GM19468 (cell line): Measurements from ENCODE around the gene SSU72.
"Not testable (repeated sequence)": the region's sequence is repeated elsewhere in the genome, so short reads cannot be mapped to it uniquely, and the experiment has no call there.

ENCODE experiments used
- ATAC-seq: cut with Tn5 transposase; IDR thresholded peaks from one replicate; pipeline ENCODE4 v1.9.1; 2021; ENCODE audit warnings: mild to moderate bottlenecking, moderate library complexity, moderate number of reproducible peaks; ENCODE audit not compliant: unreplicated experiment; ENCODE audit errors: extremely low read depth

SSU72 gene

DNA sequence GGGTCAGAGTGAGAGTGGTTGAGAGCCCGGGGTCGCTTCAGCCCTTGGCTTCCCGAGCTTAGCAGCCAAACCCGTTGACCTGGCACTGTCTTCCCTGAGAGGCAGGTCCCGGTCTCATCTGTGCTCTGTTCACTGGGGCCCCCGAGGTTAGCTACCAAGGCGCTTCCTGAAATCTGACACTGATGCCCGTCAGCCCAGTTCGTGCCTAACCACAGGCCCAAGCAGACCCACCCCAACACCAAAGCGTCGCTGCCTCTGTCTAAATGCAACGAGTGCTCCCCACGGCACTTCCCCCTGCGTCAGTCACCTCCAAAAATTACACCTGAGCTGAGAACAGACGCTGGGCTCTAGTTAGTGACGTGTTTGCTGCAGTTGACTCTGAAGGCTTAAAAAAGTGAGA is 60.3 kb downstream of the SSU72 start:
- ATAC-seq = not testable (repeated sequence)

DNA sequence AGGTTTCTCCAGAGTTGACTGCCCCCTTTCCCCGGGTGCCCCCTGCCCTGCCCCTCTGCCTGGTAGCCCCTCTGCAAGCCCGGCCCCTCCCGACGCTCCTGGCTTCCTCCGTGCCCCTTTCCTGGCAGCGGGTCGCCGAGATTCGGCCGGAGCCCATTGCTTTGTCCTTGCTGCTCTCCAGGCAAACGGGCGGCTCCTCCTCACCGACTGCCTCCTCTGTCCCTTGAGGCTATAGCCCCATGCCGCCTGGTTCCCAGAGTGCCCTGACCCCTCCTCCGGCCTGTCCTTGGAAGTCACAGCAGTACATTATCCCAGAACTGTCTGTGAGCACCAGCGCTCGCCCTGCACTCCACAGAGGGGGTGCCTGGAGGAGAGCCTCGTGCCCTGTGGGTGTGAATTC is 61.0 kb downstream of the SSU72 start:
- ATAC-seq = not testable (repeated sequence)

DNA sequence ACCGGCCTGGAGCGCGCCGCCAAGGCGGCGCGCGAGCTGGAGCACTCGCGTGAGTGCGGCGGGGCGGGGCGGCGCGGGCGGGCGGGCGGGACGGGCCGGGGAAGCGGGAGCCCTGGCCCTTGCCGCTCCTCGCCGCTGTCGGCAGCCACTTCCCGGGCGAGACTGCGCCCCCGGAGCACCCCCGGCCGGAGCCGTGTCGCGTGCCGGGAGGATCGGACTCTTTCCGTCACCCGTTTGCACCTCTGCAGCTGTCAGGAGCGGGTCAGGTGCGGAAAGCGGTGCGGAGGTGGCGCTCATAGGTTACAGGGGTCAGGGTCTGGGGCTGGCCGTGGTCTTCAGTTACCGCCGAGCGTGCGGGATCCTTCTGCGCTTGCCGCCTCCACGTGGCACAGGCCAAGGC is 62.2 kb downstream of the SSU72 start:
- not testable (repeated sequence) for ATAC-seq

DNA sequence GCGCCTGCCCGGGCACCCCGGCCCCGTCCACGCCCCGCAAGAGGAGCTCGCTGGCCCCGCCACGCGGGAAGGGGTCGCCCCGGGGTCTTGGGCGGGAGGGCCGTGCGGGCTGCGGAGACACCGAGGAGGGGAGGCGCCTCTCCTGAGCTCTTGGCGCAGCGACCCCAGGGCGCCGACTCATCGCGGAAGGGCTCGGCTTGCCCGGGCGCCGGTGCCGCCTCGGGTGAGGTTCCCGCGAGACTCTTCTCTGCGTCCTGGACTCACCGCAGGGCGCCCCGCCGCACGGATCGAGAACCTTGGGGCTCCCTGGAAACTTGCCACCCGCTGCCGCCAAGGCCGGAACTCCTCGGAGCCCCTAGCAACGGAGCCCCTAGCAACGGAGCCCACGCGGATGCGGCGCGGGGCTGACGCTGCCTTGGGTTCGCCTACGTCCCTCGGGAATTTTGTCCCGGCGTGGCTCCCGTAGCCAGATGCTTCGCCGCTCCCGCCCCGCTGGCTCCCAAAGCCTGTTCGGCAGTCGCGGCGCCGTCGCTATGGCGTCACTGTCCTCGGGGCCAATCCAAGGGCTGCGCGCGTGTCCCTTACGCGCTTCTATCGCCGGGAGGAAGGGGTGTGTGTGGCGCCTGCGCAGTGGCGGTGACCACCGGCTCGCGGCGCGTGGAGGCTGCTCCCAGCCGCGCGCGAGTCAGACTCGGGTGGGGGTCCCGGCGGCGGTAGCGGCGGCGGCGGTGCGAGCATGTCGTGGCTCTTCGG is 63.0 kb downstream of the SSU72 start, which contains the start of gene ATAD3A:
Gene ATAD3A (plus strand): TSS at position 630 of the 753 bp plus-strand sequence. CDS start 107 bp downstream, at position 737.
- ATAC-seq = peak; percentile 75

DNA sequence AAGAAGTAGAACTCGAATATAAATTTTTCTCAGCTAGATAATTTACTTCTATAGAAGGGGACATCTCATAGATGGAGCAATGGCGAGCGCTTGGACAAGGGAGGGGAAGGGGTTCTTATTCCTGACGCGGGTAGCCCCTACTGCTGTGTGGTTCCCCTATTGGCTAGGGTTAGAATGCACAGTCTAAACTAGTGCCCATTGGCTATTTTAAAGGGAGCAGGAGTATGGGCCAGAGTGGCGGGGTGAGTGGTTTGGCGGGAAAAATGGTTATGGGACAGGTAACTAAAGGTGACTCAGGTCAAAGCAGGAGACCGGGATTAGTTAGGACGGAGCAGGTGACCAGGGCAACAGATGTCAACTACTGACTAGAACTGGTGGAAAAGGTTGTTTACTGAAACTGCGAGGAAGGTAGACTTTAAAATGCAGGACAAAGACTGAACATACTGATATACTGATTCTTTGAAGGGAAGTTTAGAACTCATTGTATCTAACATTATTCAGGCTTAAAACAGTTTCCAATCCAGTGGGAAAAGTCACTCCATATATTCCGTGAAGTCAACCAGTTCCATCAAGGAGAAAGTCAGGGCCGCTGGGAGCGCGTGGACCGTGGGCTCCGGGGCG is 63.6 kb downstream of the SSU72 start:
- no peak for ATAC-seq

DNA sequence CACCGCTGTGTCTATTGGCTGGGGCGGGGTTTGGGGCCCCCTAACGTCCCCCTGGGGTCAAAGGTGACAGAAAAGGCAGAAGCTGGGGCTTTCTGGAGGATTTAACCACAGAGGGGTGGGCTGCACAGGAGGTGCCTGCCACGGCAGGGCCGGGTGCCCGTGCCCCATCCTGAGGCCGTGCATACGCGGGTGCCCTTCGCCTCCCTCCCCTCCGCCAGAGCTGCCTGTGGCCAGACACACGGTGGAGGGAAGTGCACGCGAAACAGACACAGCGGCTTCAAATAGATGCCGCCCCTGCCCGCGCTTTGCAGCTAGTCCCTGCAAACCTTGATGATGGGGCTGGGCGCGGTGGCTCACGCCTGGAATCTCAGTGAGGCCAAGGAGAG is 65.2 kb downstream of the SSU72 start:
- not testable (repeated sequence) for ATAC-seq

DNA sequence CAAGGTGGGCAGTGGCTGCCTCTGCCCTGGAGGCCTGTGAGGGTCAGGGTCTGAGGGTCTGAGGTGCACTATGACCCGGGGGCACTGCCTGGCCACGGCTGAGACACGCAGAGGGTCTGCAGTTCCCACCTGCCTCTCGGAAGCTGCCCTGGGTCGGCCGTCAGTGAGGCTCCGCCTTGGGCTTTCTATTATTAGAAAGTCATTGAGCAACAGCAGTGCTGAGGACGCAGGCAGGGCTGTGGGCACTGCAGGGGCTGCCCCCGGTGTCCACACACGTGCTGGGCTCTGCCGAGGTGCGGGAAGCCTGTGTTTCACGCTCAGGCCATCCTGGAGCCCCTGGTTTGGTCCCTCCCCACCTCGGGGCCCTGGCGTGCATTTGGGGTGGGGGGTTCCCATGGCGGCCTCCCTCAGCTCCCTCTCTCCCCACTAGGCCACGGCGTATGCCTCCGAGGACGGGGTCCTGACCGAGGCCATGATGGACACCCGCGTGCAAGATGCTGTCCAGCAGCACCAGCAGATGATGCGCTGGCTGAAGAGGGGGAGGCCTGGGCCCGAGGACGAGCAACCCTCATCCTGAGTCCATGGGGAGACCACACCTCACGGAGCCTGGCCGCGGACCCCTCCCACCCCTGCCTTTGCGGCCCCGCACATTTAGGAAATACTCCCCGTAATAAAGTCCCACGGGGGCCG is 65.7 kb downstream of the SSU72 start:
- not testable (repeated sequence) for ATAC-seq

DNA sequence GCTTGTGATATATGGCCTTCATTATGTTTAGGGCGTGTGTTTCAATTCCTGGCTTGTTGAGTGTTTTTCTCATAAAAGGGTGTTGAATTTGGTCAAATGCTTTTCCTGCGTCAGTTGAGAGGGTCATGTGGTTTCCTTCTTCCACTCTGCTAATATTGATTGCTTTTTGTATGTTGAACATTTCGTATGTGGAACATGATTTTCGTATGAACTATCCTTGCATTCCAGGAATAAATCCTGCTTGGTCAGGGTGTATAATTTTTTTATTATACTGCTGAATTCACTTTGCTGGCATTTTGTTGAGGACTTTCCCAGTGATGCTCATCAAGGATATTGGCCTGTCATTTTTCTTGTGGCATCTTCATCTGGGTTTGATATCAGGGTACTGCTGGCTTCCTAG is 67.4 kb downstream of the SSU72 start:
- no peak for ATAC-seq

DNA sequence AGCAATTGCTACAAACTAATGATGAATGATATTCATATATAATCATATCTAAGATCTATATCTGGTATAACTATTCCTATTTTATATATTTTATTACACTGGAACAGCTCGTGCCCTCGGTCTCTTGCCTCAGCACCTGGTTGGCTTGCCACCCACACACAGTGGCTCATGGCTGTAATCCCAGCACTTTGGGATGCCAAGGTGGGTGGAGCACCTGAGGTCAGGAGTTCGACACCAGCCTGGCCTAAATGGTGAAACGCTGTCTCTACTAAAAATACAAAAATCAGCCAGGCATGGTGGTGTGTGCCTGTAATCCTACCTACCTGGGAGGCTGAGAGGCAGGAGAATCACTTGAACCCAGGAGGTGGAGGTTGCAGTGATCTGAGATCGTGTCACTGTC is 68.9 kb downstream of the SSU72 start:
- ATAC-seq = not testable (repeated sequence)

DNA sequence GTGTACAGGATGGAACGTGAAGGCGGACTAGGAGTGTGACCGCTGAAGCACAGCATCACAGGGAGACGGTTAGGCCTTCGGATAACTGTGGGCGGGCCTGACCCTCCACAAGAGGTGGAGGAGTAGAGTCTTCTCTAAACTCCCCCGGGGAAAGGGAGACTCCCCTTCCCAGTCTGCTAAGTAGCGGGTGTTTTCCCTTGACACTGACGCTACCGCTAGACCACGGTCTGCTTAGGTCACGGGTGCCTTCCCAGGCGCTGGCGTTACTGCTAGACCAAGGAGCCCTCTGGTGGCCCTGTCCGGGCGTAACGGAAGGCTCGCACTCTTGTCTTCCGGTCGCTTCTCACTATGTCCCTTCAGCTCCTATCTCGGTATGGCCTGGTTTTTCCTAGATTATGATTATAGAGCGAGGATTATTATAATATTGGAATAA is 69.3 kb downstream of the SSU72 start:
- not testable (repeated sequence) for ATAC-seq

DNA sequence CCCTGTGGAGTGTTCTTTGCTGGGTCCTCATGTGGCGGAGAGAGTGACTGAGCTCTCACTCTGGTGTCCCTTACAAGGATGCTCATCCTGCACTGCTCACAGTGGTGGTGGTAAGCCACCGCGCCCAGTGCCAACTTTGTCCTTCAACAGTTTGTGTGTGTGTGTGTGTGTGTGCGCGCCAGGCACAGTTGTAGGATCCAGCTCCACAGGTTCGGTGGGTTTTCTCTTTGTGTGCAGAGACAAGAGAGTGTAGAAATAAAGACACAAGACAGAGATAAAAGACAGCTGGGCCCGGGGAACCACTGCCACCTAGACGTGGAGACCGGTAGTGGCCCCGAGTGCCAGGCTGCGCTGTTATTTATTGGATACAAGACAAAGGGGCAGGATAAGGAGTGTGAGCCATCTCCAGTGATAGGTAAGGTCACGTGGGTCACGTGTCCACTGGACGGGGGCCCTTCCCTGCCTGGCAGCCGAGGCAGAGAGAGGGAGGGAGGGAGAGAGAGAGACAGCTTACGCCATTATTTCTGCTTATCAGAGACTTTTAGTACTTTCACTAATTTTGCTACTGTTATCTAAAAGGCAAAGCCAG is 69.8 kb downstream of the SSU72 start:
- not testable (repeated sequence) for ATAC-seq

DNA sequence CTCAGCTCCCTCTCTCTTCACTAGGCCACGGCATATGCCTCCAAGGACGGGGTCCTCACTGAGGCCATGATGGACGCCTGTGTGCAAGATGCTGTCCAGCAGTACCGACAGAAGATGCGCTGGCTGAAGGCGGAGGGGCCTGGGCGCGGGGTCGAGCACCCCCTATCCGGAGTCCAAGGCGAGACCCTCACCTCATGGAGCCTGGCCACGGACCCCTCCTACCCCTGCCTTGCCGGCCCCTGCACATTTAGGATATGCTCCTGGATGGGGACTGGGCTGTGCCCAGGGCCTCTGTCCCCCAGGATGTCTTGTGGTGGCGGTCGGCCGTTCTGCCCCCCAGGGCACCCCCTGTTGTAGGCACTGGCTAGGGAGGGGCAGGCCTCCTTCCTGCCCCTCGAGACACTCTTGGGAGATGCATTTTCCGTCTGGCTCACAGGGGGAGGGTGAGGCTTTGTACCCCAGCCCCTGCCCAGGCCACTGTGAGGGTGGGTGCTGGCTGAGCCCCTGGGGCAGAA is 79.1 kb downstream of the SSU72 start:
- not testable (repeated sequence) for ATAC-seq

DNA sequence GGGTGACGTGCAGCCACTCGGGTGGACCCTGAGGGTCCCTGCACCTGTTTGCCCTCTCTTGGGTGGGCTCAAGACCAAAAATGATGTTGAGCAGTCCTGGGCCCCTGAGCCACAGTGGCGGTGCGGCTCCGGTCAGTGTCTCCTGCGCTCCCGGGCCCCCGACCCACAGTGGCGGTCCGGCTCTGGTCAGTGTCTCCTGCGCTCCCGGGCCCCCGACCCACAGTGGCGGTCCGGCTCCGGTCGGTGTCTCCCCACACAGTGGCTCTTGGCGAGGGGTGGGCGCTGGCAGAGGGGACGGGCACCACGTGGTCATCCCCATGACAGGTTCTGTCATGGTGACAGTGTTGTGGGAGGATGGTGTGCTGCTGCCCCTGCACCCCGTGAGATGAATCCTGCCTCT is 80.4 kb downstream of the SSU72 start:
- ATAC-seq = not testable (repeated sequence)
